HG02973 (cell line): Measurements from ENCODE around the gene CCDC188.

ENCODE experiments used
- ATAC-seq: cut with Tn5 transposase; IDR thresholded peaks from one replicate; pipeline ENCODE4 v1.9.1; 2021; ENCODE audit warnings: moderate library complexity; ENCODE audit not compliant: unreplicated experiment

CCDC188 gene

DNA sequence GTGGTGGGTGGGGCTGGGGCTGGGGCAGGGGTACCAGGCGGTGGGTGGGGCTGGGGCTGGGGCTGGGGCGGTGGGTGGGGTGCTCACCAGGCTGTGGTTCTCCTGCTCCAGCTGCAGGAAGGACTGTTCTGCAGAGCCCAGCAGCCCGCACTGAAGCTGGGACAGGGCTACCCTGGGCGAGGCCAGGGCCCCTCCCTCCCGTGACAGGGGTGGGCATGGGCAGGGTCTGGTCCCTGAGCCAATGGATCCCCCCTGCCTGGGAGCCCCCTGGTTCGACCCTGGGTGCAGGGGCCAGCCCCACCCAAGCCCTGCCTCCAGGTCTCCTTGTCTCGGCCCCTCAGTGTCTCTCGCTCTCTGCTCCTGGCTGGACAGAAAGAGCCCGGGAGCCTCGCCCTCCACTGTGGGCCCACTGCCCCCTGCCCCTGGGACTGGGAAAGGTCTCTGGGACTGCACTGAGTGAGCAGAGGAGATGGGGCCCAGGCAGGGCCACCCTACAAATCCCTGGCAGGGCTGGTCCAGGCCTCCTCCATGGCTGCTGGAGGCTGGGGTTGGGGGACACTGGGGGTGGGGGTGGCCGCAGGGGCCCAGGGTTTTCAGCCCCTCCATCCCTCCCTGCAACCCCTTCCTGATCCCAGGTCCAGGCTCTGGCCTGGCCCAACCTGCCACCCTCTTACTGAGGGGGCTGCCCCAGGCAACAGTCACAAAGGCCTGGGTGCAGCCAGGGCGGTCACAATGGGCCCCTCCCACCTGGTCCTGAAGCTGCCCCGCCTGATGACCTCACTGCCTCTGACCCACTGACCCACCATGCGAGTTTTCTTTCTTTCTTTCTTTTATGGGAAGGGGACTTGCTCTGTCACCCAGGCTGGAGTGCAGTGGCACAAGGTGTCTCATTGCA, at the start of gene CCDC188:
CCDC188 (minus strand) TSS at position 675 of the 895 bp plus-strand sequence; CDS start at position 606, 69 bp downstream.
- no peak for ATAC-seq

DNA sequence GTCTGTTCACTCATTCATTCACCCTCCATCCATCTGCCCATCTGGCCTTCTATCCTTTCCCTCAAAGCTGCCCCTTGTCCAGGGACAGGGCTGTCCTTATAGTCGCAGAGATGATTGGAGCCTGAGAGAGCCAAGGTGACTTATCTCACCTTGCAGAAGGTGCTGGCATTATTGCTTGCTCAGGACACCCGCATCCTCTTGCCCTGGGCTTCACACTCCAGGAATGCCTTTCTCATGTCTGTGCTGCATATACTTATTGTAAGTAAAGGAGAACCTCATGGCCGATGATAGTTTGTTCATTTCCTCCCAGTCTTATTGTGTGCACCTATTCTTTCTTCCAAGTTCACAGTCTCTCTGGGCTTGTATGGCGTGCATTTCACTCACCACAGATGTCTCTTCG, 49.1 kb upstream of the CCDC188 start:
- ATAC-seq, result no peak

DNA sequence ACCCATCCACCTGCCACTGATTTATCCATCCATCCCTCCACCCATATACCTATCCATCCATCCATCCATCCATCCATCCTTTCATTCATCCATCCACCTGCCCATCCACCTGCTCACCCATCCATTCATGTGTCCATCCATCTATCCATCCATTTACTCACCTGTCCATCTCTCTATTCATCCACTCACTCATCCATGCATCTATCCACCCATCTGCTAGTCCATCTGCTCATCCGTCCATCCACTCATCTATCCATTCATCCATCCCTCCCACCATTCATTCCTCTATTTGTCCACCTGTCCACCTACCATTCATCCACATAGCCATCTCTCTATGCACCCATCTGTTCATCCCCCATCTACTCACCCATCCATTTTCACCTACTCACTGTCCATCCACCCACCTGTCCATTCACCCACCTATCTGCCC, 48.6 kb upstream of the CCDC188 start:
- no peak for ATAC-seq

DNA sequence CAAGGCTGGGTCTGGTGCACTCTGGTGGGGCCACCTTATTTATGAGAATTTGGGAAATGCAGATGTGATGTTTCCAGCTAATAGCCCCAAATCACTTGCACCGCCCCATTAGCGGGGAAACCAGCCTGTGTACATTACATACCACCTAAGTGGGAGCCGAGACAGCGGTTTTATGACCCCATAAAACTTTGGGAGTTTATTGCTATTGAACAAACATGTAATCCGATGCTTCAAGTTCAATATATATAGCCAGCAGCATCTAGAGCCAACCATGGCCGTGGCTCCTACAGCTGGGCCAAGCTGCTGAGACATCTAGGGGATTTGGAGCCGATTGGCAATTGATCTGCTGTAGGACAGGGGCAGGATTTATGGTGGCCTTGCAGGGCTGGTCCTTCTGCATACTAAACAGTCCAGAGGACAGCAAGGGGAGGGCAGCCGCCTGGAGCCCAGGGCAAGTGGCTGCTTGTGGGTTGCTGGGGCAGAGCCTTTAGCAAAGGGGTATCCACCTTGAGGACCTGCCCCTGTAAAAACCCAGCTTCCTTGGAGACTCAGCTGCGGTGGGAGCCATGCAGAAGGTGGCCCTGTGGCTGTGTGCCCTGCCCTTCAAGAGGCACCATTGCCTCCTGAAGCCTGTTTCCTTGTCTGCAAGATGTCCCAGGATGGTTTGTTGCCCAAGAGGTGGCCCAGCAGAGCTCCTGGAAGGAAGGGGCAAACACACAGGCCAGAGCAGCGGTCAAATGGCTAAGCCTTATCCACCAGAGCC, 47.9 kb upstream of the CCDC188 start:
- no peak for ATAC-seq

DNA sequence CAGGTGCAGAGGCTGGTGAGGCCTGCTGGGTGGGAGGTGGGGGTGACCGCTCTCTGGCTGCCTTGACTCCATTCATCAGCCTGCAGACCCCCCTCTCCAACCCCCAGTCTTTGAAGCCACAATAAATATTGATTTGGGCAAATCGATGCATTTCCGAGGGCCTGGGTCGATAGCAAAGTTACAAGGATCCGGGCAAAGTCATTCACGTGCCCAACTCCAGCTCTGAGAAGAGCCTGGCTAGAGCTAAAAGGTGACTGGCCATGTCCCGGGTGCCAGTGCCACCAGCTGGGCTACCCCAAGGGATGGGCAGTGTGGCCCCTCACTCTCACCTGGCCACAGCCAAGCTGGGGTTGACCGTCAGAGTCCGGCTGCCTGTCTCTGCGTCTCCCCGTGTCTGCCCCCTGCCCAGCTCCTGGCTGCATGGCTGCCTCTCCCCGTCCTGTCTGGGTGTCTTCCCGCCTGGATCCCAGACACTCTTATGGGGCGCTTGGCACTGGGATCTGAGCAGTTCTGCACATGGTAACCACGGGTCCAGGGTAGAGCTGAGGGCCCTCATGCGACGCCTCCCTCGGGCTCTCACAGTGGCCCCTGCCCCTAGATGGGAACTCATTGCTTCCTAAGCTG, 46.7 kb upstream of the CCDC188 start:
- ATAC-seq, result no peak

DNA sequence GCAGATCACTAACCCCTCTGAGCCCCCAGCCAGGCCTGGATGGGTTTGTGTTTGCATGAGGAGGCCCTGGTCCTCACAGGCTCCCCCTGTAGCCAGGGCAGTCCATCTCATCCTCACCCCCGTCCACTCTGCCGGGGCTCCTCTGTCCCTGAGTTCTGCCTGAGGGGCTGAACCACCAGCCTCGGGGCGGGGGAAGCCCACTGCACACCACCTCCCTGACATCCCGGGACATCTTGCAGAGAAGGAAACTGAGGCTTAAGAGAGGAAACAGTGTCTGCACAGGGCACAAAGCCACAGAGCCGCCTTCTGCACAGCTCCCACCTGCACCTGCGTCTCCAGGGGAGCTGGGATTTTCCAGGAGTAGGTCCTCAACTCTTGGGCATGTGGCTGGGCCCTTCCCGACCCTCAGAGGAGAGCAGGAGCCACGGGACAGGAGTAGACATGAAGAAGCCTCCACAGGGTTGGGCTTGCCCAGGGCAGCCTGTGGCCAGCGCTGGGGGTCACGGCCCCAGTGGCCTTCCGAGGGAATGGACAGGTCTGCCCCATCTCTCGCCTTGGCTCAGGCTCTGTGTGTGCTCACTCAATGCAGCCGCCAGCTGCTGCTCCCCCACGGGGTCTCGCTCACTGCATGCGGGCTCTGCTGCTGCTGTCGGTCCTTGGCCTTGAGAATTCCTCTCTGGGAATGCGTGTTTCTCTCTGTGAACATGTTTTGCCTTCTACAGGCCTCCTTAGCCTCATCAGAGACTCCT, 45.4 kb upstream of the CCDC188 start:
- ATAC-seq, result no peak

DNA sequence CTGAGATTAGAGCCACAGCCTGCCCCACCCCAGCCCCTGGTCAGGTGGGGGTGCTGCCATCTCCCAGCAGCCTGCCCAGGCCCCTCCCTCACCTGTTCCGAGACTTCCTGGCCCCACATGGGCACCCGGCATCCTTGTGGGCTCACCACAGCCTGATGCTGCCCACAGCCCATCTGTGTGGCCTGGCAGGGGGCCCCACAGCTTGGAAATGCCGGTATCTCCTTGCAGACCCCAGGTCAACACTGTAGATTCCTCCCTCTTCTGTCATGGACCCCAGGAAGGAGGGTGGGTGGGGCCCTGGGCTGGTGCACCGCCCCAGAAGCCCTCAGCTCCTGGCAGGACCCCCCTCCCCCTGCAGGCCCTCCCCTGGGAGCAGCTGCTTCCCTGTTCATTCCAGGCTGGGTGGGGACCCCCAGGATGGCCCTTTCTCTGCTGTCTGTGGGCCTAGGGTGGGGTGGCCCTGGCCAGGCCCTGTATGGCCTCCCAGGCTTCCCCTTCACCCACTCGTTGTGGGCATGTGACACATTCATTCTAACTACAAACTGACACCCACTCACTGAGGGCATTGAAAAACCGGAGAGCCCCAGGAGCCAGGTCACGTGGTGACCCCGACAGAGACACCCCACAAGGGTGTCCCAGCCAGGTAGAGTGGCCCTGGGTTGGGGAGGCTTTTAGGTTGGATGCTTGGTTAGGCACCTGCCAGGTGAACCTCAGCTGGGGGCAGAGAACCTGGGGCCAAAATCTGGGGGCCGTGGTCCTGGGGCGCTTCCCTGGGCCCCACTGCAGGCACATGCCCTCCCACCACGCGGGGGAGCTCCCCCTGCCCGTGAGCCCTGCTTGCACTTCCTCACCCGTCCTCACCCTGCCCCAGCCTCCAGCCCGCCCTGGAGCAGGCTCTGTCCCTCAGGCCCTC, 44.1 kb upstream of the CCDC188 start:
- no peak for ATAC-seq

DNA sequence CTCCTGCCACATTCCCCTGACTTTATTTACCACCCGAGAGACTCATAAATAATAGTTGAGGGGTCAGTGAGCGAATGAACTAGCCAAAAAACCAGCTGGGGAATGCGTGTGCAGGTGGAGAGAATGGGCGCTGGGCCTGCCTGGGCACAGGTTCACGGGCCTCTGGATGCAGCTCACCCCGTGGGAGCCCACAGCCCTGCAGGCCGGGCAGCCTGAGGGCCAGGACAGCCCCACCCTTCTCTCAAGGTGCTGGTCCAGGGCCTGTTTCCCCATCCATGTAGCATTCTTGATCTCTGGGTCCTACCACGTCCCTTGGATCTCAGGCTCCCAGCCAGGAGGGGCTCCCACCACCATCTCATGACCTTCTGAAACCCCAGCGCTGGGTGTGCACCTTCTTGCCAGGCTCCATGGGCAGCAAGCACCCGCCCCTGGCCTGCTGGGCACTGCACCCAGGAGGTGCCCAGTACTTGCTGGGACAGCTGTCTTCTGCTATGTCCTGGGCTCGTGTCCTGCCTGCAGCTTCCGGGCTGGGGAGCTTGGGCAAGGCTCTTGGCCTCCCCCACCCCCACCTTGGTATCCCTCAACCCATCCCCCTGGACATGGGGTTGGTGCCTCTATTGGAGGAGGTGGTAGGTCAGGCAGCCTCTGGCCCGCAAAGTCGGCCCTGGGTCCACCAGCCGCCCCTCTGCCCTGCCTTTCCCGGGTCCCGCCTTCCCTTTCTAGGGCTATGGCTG, 43.1 kb upstream of the CCDC188 start:
- ATAC-seq, result no peak

DNA sequence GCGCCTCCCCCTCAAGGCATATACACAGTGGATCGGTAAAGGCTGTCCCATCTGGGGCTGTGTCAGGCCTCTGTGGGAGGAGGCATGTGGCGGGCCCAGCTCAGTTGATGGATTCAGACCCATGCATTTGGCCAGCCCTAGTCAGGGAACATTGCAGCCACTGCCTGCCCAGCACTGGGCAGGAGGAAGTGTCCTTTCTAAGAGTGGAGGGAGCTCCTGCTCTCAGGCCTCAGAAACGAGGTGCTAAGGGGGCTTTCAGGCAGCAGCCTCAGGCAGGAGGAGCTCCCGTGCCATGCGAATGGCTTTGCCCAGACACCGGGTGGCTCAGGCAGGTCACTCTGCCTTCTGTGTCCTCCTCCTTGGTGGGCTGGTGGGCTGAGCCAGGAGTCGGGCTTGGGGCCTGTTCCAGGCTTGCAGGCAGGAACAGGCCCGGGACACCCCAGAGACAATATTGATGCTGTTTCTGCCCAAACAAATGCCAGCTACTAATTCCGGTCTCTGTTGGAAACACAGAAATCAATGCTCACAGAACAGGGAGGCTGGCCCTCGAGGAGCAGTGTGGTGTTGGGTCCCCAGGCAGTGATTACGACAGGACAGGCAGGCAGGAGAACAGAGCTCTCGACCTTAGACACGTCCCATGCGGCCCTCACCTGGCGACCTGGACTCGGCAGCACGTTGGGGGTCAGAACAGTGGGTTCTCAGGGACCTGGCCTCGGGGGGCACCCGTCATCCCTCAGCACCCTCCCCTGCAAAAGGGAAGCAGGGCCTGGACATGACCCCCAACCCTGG, 42.3 kb upstream of the CCDC188 start:
- no peak for ATAC-seq

DNA sequence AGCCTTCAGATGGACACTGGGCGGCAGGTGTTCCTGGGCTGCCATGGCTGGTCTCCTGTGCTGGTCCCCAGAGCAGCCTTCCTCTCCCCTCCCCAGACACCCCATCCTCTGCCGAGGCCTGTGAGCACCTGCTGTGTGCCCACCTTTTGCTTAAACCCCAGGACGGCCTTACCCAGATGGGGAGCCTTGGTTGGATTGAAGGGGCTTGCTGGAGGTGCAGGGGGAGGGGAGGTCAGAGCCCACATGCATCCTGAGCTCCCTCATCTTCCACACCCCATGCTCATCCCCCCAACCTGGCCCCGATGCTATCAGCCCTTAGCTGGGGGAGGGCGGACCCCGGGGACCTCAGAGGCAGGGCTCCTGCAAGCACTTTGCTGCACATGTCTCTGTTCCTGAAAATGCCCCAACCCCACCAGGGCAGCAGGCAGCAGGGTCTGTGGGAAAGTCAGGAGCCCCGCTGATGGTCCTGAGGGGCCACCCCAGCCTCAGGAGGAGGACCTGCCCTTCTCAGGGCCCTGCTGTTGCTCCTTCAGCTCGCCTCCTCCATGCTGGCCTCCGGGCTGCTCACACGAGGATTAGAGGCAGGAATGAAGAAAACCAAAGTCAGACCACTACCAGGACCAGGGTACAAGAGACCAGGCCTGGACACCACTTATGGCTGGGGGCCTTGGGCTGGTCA, 41.6 kb upstream of the CCDC188 start:
- no peak for ATAC-seq

DNA sequence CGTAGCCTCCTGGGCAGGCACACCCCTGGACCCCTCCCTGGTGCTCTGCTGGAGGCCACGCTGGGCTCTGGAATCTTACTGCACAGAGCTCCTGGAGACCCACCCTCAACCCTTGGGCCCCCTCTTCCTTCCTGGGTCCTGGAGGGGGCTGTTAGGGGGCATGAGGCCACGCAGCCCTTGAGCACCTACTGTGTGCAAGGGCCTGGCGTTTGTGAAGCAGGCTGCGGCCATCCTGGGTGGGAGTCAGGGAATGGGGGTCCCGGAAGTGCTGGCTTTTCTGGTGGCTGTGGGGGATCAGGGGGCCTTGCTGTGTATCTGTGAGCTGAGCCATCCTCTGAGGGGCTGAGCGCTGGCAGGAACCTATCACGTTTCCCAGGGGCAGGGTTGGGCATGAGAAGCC, 40.9 kb upstream of the CCDC188 start:
- ATAC-seq, result no peak

DNA sequence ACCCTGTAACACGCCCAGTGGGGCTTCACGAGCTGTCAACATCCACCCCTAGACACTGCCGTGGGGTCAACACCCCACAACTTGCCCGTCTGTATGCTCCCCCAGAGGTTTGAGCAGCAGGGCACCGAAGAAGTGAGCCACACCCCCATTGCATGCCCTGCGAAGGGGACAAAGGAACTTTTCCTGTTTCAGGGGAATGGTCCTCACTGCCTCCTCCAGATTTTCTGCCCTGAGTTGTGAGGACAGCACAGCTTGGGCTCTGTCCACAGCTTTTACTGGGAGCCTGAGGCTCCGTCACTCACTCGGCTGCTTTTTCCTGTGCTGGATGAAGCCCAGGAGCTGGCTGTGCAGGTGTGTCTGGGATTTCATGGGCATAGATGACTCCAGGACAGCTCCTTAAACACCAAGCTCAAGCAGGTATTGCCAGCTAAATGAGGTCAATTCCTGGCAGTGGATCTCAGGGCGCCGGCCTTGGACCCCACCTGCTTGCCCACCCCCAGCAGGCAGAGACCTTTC, 40.2 kb upstream of the CCDC188 start:
- no peak for ATAC-seq

DNA sequence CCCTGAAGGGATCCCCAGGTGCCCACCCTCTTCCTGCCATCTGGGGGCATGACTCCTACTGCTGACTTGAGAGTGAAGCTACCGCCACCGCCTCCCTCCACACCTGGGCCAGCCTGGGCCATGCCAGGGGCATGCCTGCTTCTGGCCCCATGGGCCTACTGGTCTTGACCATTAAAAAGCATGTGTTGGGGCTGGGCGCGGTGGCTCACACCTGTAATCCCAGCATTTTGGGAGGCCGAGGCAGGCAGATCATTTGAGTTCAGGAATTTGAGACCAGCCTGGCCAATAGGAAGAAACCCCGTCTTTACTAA, 37.7 kb upstream of the CCDC188 start:
- no peak for ATAC-seq

DNA sequence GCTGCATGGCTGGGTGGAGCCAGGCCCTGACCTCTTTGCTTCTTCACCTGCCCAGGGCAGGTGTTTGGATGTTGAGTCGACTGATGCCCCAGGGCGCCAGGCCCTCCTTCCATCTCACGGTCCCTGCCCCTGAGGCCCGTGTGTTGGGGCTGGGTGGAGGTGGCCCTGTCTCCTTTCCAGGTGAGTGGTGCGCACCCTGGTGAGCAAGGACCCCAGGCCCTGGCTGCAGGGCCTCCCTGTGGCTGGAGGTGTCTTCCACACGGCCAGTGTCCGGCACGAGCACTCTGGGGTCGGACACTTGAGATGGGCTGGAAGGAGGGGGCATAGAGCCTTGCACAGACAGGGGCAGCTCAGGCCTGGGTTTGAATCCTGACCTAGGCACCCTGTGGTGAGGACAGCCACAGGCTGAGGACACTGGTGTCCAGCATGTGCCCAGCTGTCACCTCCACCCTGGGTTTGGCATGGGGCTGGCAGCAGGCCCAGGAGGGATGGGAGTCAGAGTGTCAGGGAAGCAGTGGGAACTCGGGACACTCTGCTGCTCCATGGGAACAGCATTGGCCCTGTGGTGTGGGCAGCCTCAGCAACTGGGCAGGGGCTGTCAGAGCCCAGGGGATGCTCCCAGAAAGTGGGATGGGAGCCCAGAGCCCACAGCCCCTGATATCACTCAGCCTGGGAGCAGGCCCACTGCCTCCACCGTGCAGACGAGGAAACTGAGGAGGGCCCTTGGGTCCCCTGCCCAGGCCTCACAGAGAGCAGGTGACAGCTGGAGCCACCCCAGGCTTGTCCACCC, 37.1 kb upstream of the CCDC188 start:
- no peak for ATAC-seq

DNA sequence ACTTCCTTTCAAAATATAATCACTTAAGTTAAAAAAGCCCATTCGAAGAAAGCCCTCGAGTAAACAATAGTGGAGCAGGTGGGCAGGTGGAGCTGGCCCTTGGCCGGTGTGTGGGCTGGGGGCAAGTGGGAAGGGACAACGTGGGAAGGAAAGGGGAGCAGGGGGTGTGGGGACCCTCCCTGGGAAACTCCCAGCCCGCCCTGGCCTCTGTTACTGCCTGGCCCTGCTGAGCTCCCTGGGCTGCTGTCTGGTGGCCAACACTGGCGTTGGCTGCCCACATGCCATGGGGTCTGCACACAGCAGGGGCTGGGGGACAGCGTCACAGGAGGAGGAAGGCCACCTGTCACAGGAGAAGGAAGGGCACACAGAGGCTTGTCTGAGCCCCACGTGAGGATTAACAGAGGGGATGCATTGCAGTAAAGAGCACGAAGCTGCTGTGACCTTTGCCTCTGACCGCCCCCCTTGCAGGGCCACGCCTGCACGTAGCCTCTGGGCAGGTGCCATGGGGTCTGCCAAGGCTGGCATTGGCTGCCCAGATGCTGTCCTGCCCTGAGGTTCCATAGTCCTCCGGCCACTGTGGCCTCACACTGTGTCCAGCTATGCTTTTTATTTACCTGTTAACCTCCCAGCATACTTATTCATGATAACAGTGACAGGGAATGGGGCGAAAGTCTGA, 36.2 kb upstream of the CCDC188 start:
- no peak for ATAC-seq

DNA sequence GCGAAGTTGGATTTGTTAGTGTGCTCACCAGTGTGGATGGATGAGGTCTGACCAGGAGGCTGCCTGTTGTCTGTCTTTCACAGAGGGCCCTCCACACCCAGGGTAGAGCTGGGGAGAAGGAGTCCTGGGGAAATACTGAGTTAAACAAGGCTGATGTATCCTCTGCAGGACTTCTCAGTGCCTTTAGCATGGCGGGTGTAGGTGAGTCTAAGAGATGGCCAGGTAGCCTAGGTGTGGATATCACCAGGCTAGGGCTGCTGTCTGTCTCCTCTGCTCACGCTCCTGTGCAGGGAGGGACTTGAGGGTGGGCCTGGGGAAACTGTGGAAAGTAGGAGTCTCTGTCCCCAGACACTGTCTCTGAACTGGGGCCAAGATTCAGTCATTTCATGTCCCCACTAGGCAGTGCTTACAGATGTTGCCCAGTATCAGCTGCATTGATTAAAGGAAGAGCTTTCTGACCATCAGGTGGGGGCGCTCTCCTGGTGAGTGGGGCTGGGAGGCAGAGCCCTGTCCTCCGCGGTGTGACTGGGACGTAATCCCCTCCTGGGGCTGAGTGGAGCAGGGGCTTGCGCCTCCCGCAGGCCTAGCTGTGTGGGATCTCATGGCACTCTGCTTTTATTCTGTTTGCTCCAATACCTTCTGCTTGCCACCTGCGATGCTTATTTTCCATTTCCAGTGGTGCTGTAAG, 35.5 kb upstream of the CCDC188 start:
- ATAC-seq, result no peak
